Ovary (tissue), 3 donors: ENCODE results near the gene WNT3.

Experiments
- POLR2A ChIP-seq: fragments of 450-650 bp; IDR thresholded peaks from one replicate; pipeline ENCODE4 v1.6.1; 2017; ENCODE audit warnings: antibody characterized with exemption, mild to moderate bottlenecking, moderate library complexity
- TF ChIP-seq, protein P1 (sequence below), 3 donors: fragments of 450-650 bp in 2 of 3; fragments of 200-600 bp in 1 of 3; IDR thresholded peaks; one replicate each; pipeline versions ENCODE4 v1.5.1 to v1.8.0; 2016 to 2022; ENCODE audit warnings: antibody characterized with exemption in 3 of 3, mild to moderate bottlenecking in 1 of 3
- donor health status: DM: no; HTN: no; CAD: no.

GRCh38 chr17:46727572-46728348, 90.7 kb downstream of the WNT3 start:
- no peak for TF ChIP-seq POLR2A
- TF ChIP-seq, protein P1, sequence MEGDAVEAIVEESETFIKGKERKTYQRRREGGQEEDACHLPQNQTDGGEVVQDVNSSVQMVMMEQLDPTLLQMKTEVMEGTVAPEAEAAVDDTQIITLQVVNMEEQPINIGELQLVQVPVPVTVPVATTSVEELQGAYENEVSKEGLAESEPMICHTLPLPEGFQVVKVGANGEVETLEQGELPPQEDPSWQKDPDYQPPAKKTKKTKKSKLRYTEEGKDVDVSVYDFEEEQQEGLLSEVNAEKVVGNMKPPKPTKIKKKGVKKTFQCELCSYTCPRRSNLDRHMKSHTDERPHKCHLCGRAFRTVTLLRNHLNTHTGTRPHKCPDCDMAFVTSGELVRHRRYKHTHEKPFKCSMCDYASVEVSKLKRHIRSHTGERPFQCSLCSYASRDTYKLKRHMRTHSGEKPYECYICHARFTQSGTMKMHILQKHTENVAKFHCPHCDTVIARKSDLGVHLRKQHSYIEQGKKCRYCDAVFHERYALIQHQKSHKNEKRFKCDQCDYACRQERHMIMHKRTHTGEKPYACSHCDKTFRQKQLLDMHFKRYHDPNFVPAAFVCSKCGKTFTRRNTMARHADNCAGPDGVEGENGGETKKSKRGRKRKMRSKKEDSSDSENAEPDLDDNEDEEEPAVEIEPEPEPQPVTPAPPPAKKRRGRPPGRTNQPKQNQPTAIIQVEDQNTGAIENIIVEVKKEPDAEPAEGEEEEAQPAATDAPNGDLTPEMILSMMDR (IDR thresholded peaks at IDR 0.05): no peak
